ENCODE data around the gene NOXA1.
A peak's percentile ranks its signal among the peaks of the same experiment; 100 is the strongest.

The NOXA1 gene

DNA sequence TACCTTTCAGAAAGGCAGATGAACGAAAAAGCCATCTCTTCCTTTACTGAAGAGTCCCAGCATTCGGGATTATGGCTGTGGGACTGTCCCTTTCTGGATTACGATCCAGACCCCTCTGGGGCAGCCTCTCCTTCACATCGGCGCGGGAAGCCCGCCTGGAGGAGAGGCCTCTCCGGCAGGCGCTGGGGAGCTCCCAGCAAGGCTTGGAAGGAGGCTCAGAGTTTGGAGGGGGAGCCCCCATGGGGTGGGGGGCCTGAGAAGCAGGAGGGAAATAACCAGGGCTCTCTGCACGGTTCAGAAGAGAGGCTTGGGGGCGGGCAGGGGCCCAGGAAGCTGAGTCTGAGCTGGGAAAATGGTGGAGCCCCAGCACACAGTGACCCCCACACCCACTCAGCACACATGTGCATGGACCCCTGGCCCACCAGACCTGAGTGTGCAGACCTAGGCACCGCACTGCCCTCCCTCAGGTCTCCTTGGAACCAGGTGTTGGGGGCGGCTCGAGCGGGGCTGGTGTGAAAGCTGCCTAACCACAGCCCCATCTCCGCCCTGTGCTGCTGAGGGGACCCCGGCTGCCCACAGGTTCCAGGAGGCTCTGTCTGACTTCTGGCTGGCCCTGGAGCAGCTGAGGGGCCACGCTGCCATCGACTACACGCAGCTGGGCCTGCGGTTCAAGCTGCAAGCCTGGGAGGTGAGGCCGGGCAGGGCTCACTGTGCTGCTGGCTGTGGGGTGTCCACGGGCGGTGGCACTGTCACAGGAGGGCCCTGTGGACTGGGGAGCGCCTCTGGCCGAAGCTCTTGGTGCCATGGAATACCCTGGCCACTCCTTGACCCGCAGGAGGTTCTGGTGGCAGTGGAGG, 4.5 kb downstream of the NOXA1 start:
- DNase-seq: no peak

DNA sequence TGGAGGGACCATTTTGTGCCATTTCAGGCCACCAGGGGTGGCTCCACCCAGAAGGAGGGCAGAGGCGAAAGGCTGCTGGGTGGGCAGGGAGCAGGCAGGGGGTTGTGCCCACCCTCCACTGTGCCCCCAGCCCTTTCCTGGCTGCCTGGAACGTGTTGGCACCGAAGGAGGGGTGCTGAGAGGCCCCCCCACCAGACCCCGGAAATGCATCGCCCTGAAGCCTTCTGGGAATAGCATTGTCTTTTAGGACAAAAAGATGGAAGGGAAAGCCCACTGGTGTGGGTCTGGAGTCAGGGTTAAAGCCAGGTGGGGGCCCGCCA, 5.1 kb downstream of the NOXA1 start:
- DNase-seq: no peak

DNA sequence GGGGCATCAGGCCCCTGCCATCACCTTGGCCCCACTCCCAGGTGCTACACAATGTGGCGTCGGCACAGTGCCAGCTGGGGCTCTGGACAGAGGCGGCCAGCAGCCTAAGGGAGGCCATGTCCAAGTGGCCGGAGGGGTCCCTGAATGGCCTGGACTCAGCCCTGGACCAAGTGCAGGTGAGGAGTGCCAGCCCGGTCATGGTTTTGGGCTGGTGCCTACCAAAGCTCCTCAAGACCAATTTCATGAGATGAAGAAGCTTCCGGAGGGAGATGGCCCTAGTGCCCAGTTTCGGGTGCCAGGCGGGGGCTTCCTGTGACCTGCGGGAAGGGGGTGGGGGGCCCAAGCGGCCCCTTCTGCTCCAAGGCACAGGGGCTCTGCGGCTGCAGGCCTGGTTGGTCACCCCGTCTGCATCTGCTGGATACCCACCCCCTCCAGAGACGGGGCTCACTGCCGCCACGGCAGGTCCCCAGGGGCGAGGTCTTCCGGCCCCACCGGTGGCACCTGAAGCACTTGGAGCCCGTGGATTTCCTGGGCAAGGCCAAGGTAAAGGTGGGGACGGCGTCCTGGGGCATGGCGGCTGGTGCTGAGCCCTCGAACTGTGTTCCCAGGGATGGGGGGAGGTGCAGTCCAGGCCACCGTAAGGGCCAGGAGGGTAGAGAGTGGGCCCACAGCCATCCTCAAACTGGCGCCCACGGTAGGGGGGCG, 5.8 kb downstream of the NOXA1 start:
- DNase-seq: no peak

DNA sequence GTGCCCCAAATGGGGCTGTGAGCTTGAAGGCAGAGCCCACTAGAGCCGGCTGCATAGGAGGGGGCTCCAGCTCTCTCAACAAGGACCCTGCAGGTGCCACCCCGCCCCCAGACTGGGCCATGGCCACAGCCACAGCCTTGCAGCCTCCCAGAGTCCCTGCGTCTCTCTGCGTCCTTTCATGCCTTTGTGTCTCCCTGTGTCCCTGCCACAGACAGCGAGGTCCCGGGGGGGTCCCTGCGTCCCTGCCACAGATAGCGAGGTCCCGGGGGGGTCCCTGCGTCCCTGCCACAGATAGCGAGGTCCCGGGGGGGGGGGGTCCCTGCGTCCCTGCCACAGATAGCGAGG, 6.3 kb downstream of the NOXA1 start:
- no peak for DNase-seq

DNA sequence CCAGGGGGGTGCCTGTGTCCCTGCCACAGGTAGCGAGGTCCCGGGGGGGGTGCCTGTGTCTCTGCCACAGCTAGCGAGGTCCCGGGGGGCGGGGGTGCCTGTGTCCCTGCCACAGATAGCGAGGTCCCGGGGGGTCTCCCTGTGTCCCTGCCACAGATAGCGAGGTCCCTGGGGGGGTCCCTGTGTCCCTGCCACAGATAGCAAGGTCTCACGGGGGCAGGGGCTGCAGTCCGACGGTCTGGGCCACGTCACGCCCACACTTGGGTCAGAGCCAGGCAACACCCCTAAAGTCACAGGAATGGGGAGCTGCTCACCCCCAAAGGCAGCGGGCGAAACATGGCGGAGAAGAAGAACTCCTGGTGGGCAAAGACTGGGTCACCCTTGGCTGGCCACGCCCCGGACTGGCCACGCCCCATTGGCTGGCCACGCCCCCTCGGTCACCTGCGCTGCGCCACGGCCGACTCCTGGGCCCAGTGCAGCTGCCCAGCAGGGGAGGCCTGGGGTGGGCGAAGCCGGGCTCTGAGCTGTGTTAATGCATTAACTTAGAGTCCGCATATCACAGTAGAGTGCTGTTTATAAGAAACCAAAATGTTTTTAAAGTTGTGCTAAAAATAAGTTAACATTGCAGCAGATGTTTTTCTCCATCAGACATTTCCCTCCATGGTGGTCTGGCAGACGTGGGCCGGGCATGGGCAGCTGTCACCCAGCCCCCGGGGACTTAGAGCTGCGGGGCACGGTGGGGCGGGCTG, 7.0 kb downstream of the NOXA1 start:
- DNase-seq: peak in 1 of 2 experiments; percentile 34

DNA sequence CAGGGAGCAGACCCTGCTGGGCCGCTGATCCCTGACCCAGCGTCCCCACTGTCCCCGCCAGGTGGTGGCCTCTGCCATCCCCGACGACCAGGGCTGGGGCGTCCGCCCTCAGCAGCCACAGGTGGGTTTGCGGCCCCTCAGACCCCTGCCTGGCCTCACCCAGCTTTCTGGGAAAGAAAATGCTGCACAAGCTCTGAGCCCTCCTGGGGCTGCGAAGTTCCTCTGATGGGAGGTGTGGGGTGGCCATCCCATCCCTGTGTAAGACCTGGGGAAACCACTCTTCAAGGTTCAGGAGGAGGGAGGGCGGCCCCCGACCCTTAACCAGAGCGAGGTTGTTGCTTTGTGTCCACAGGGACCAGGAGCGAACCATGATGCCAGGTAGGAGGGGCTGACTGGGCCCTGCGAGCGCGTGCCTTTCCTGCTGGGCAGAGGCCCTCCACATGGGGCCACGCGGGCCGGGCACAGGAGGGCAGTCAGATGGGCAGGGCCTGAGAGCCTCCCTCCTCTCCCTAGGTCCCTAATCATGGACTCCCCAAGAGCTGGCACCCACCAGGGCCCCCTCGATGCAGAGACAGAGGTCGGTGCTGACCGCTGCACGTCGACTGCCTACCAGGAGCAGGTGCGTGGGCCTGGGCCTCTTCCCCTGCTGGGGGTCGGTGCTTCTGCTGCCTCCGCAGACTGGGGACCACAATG, 7.7 kb downstream of the NOXA1 start:
- DNase-seq: no peak

DNA sequence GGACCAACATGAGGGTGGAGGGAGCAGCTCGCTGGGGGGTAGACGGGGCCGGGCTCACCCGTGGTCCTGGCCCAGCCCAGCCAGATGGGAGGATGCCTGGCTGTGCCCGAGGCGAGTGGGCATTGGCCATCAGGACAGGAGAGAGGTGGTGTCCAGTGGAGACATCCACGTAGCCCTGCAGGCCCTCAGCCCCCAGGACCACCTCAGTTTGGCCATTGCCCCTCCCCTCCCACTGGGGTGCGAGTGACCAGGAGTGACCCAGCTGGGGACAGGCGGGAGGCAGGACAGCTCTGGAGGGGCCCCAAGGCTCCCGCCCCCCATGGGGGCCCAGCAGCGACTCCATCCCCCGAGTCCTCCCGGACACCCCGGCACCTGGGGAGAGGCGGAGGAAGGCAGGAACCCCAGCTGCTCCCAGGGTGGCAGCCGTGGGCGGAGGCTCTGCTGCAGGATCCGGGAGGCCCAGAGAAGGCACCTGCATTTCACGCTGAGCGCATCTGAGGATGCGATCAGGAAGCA, 8.3 kb downstream of the NOXA1 start:
- no peak for DNase-seq

DNA sequence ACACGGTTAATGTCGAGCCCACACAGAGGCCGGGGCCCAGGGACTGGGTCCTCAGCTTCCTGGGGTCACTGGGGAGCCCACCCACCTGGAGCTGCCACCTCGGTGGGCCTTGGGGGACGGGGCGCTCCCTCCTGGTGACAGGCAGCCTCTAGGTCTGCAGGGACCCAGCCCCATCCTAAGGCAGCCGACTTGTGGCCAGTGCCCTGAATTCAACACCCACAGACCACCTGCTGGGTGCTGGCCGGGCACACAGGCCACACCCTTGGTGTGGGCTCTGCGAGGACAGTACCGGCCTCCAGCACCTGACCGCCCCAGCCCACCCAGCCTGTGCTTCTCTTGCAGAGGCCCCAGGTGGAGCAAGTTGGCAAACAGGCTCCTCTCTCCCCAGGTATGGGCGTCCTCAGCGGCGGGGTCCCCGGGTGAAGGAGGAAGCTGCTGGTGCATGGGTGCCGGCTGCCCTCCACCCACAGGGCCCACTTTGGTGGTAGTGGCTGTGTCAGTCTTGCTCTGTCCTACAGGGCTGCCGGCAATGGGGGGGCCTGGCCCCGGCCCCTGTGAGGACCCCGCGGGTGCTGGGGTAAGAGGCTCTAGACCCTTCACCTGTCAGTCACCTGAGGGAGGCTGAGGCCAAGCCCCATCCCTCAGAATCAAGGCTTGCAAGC, 9.6 kb downstream of the NOXA1 start:
- DNase-seq: no peak

DNA sequence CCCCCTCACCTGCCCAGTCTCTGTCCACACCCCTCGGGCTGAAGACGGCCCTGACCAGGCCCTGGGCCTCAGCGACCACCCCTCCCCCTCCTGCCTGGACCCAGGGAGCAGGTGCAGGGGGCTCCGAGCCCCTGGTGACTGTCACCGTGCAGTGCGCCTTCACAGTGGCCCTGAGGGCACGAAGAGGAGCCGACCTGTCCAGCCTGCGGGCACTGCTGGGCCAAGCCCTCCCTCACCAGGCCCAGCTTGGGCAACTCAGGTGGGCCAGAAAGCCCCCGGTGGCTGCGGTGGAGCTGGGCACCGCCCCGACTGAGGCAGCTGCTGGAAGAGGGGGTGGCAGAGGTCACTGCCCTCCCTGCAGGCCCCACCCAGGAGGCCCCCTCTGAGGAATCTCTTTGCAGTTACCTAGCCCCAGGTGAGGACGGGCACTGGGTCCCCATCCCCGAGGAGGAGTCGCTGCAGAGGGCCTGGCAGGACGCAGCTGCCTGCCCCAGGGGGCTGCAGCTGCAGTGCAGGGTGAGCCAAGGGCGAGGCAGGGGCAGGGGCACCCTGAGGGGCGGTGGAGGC, 10.2 kb downstream of the NOXA1 start:
- no peak for DNase-seq

DNA sequence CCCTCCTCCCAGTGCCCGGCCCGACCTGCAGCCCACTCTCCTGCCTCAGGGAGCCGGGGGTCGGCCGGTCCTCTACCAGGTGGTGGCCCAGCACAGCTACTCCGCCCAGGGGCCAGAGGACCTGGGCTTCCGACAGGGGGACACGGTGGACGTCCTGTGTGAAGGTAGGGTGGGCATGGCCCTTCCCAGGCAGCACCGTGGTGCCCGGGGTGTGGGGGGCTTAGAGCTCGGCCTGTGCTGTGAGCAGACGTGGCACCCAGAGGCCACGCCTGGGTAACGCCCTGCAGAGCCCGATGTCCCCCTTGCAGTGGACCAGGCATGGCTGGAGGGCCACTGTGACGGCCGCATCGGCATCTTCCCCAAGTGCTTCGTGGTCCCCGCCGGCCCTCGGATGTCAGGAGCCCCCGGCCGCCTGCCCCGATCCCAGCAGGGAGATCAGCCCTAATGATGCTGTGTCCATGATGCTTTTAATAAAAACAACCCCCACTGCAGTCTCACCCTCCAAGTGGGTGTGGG, 10.8 kb downstream of the NOXA1 start:
- DNase-seq: no peak

DNA sequence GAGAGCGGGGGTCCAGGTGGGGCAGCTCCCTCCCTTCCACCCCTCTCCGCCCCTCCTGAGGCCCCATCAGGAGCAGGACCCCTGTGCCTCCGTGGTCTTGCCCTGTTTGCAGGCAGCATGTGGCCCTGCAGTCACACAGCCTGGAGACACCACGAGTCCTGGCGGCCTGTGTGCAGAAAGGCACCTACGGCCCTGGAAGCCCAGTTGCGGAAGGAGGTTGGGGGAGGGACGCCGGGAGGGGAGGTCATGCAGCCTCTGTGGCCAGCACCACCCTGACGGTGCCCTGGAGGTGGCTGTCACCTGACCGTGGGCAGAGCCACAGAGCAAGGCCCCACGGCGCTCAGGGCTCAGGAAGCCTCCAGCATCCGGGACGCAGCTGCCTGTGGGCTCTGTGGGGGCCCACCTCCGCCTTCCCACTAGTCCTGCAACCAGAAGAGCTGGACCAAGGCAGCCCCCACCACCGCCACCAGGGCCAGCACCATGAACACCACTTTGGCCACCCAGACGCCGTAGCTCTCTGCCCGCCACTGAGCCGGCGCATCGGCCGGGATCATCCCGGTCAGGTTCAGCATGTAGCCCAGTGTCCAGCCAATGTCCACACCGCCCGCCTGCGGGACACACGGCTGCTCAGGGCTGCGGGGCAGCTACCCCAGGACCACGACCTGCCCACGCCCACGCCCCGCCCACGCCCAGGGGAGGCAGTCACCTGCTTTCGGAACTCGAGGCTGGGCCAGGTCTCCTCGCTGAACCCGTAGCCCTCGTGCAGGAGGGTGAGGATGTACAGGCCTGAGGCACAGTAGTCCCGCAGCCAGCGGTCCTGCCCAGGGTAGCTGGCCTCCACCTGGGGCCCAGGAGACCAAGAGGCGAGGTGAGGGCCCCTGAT, 11.5 kb downstream of the NOXA1 start:
- no peak for DNase-seq

DNA sequence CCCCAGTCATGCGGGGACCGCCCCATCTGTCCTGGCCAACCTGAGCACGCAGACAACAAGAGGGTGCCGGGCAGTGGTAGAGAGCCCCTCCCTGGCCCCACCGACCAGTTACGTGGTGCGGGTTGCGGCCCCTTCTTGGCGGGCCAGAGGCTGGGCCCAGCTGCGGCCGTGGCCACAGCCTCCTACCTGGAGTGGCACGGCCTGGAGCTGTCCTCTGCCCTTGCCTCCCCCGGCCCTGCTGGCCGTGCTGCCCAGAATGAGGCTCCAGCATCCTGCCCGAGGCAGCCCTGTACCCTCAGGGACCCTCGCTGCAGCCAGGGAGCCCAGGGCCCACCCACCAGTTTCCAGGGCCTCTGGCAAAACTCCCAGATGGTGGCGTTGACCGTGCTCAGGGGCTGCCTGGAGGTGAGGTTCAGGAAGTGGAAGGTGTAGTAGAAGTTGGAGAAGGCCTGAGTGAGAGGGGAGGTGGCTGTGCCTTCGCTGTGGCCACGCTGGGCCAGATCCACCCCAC, 12.2 kb downstream of the NOXA1 start:
- no peak for DNase-seq

DNA sequence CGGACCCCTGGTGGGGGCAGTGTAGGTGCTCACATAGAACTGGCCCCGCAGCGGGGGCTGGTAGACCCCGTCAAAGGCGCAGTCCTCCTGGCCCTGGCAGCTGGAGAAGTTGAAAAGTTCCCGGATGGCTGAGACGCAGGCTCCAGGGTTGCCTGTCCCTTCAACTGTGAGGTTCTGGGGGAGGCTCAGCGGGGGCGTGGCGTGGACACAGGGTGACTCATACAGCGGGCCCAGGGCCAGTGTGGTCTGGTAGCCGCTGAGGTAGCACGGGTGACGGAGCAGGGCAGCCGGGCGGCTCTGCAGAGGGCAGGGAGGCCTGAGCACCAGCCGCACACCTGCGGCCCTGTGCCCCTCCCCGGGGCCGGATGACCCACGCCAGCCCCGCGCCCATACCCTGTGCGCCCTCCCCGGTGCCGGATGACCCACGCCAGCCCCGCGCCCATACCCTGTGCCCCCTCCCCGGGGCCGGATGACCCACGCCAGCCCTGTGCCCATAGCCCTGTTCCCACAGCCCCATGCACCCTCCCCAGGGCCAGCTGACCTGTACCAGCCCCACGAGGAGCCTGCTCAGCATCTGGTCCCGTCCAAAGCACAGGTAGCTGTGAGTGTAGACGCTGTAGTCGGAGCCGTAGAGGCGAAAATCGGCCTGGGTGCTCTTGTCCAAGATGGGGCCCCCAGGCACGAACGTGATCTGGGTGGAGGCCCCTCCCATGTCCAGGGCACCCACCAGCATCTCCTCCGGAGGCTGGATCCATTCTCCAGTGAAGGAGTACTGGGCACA, 13.0 kb downstream of the NOXA1 start:
- DNase-seq: peak; percentile 42 to 76

DNA sequence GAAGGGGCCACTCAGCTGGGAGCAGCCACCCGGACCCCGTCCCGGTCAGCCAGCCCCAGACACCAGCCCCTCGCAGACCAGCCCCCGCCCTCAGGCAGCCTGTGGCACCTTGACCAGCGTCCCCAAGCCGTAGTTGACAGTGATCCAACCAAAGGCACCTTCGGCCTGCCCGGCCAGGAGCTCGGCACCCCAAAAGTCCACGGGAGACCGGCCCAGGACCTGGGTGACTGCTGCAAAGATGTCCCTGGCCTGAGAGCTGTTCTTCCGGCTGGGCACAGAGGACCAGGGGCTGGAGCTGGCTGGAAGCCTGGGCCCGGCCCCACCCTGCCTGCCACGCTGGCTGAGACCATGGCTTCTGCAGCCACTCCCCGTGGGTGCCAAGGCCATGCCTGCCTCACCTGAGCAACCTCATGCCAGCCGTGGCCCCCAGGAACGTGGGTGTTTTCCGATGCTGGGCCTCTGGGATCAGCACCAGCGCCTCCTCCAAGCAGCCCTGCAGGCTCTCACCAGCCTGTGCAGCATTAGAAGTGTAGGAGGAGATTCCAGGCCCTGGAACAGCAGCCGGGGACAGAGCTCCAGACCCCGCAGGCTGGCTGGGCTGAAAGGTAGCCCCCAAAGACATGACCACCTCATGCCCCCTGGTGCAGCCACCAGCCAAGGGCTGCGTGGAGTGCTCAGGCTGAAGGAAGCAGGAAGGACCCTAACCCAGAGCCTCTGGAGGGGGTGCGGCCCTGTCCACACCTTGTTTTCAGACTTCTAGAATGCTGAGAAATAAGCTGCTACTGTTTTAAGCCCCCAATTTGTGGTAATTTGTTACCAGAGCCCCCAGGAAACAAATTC, 13.8 kb downstream of the NOXA1 start:
- no peak for DNase-seq

DNA sequence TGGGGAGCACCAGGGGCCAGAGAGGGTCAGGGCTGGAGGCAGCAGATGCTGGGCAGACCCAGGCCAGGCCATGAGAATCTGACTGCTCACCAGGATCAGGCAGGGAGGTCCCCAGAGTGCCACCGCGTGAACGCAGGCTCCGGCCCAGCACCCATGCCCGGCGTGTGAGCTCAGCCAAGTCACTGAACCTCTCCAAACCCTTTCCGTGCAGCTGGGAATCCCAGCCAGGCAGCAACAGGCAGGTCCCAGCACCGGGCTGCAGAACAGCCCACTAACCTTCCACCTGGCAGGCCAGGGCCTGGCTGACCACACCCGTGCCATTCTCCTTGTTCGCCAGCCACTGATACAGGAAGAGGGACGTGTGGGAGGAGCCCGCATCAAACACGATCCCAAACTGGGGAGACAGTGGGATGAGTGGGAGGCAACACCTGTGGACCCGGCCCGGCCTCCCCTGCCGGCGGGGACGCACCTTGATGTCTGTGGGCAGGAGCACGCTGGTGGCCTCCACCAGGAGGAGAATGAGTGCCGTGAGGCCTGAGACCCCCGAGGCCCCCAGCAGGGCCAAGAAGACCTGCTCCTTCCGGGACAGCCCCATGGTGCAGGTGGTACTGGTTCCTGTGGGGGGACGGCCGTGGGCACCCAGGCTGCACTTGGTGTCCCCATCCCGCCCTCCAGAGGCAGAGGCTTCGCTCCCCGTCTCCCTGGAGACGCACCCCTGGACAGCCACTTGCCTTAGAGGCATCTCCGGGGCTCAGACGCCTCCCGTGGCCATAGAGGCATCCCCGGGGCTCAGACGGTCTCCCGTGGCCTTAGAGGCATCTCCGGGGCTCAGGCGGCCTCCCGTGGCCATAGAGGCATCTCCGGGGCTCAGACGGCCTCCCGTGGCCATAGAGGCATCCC, 14.7 kb downstream of the NOXA1 start:
- no peak for DNase-seq

DNA sequence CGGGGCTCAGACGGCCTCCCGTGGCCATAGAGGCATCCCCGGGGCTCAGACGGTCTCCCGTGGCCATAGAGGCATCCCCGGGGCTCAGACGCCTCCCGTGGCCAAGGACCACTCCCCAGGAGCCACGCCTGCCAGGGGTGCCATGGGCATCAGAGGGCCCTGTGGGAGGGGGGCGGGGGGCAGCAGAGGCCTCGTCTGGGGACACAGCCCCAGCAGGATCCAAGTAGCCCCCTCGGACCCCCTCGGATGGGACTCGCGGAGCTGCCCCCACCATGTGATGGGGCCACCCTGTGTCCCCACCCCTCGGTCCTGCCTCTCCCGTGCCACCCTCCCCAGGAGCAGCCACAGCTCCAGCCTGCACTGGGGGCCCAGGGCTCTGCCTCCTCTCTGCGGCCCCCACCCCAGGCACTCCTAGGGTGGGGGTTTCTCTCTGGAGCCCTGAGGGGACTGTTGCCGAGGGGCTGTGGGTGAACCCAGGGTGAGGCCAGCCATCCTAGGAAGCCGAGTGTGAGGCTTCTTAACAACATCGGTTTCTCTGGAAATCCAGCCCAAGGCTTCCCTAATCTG, 15.5 kb downstream of the NOXA1 start:
- no peak for DNase-seq

DNA sequence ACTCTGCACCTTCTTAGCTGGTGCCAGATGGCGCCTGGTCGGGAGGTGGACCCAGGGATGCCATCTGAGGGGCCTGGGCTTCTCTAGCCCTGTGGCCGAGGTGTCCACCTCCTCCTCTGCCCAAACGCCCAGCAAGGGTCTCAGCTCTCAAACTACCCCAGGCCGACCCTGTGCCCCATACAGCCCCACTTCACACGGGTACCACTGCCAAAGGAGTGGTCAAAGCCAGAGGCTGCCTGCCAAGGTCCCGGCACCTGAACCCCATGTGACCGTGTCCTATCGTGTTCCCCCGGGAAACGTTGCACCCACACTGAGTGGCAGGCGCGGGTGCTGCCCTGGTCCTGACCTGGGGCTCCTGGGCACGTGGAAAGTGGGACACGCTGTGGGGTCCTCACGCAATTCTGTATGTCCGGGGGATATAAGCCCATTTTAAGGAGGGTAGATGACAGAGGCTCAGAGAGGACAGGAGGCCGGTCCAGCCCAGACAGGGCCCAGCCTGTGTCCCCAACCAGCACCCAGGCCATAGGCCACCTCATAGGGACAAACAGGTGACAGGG, 16.0 kb downstream of the NOXA1 start:
- DNase-seq: no peak
